ENCODE measurements around the gene FIG4. TPM values are rescaled to one million over a fixed set of nuclear protein-coding genes. Genes with fewer than 3 reads are reported as not detected.

FIG4 gene
- total RNA-seq, 1 experiment from 2014 or later: 21.3 TPM

GRCh38 chr6:109767961-109768360, 76.9 kb downstream of the FIG4 start:
- ATAC-seq: no peak
- TF ChIP-seq HMGA2 (CRISPR knock-in tag; IDR thresholded peaks at IDR 0.05): no peak
- TF ChIP-seq MAX (CRISPR knock-in tag; IDR thresholded peaks at IDR 0.05): no peak
- no peak for TF ChIP-seq ZBTB43 (CRISPR knock-in tag; IDR thresholded peaks at IDR 0.05)
- no peak for TF ChIP-seq GRHL2 (CRISPR knock-in tag; IDR thresholded peaks at IDR 0.05; ENCODE audit: insufficient replicate concordance, severe bottlenecking)
- TF ChIP-seq FOXP4 (CRISPR knock-in tag; IDR thresholded peaks at IDR 0.05): no peak
- no peak for TF ChIP-seq FOXJ3 (CRISPR knock-in tag; IDR thresholded peaks at IDR 0.05; ENCODE audit: borderline replicate concordance)
- no peak for TF ChIP-seq ZSCAN18 (CRISPR knock-in tag; IDR thresholded peaks at IDR 0.05)
- no peak for TF ChIP-seq MXD4 (CRISPR knock-in tag; IDR thresholded peaks at IDR 0.05; ENCODE audit: borderline replicate concordance)
- TF ChIP-seq CBFB (CRISPR knock-in tag; IDR thresholded peaks at IDR 0.05; ENCODE audit: low read depth): no peak
- TF ChIP-seq ZNF416 (CRISPR knock-in tag; IDR thresholded peaks at IDR 0.05): no peak
- TF ChIP-seq STAT6 (CRISPR knock-in tag; conservative IDR thresholded peaks at IDR 0.05; ENCODE audit: low read depth): no peak
- no peak for TF ChIP-seq E2F4 (CRISPR knock-in tag; IDR thresholded peaks at IDR 0.05; ENCODE audit: borderline replicate concordance, low read depth)
- no peak for TF ChIP-seq ZNF263 (CRISPR knock-in tag; IDR thresholded peaks at IDR 0.05; ENCODE audit: low read depth)
- no peaks in the 10 kb centered on the region for H3K27me3 Mint-ChIP-seq (ENCODE audit: low read depth)
- no peak for DNase-seq (ENCODE audit: low spot score)
- no peak overlapping the region for H3K4me3 Mint-ChIP-seq
- CTCF ChIA-PET: no interaction called here
- no peak overlapping the region for H3K27ac Mint-ChIP-seq
- 0 out of 2 replicates have a peak, but pooled peaks cover 8% of the 10 kb centered on the region for H3K4me1 Mint-ChIP-seq
- H3K9me3 Mint-ChIP-seq: peaks cover 6% of the 10 kb centered on the region
- POLR2A ChIA-PET: no interaction called here
- H3K36me3 Mint-ChIP-seq: peaks cover 16% of the 10 kb centered on the region

GRCh38 chr6:109768485-109768884, 77.4 kb downstream of the FIG4 start:
- Mint-ChIP-seq H3K4me1 (0 out of 2 replicates have a peak, but pooled peaks cover 8% of the 10 kb centered on the region), H3K36me3 (peaks cover 16% of the 10 kb centered on the region), H3K4me3 (no peak overlapping the region), H3K27ac (no peak overlapping the region), H3K9me3 (peaks cover 6% of the 10 kb centered on the region), H3K27me3 (ENCODE audit: low read depth) (no peaks in the 10 kb centered on the region)
- DNase-seq (ENCODE audit: low spot score): no peak
- ChIA-PET CTCF (no interaction called here), POLR2A (no interaction called here)
- no peak for ATAC-seq
- TF ChIP-seq JUN (CRISPR knock-in tag; IDR thresholded peaks at IDR 0.05) (no peak), ZNF512 (CRISPR knock-in tag; IDR thresholded peaks at IDR 0.05; ENCODE audit: borderline replicate concordance) (no peak), HMGA2 (CRISPR knock-in tag; IDR thresholded peaks at IDR 0.05) (no peak), NR2C2 (CRISPR knock-in tag; IDR thresholded peaks at IDR 0.05) (no peak), IRF1 (CRISPR knock-in tag; IDR thresholded peaks at IDR 0.05) (no peak), ZNF423 (CRISPR knock-in tag; IDR thresholded peaks at IDR 0.05) (no peak), FOXJ3 (CRISPR knock-in tag; IDR thresholded peaks at IDR 0.05; ENCODE audit: borderline replicate concordance) (no peak), SMAD3 (CRISPR knock-in tag; IDR thresholded peaks at IDR 0.05; ENCODE audit: borderline replicate concordance) (no peak), HMGXB4 (CRISPR knock-in tag; IDR thresholded peaks at IDR 0.05) (no peak), MLX (CRISPR knock-in tag; IDR thresholded peaks at IDR 0.05) (no peak)

All from WTC11 (cell line).